Occipital lobe (tissue), 2 donors: ENCODE results near the gene C2orf92. TPM values are rescaled to one million over a fixed set of nuclear protein-coding genes. Genes with fewer than 3 reads are reported as not detected.
A peak's percentile ranks its signal among the peaks of the same experiment; 100 is the strongest.
"Not testable (repeated sequence)": the region's sequence is repeated elsewhere in the genome, so short reads cannot be mapped to it uniquely, and the experiment has no call there.

Experiments
- DNase-seq: peaks from one replicate; lab custom pipeline; 2025; lab: John Stamatoyannopoulos, UW
- total RNA-seq: library from RNA; depleted of rRNA; stranded (reverse); fragments of >200 nt; gene quantifications from one replicate; pipeline ENCODE4 v1.2.3, GENCODE V29; 2014

Gene C2orf92
- total RNA-seq: 3.6 TPM

DNA sequence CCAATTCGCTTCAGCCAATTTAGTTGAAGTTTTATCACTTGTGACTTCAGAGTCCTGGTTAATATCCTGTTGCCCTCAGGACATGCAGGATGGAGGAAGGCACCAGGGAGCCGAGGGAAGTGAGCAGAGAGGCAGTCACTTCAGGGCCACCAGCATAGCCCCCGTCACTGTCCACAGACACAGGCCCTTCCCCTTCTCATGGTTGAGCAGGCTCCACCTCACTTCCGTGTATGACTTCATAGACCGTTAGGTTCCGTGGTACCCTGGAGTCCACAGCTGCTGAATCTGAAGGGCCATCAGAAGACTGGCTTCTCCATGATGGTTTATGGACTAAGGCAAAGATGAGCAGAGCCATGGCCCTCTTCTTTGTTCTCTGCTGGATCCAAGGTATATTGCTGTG, at the start of gene C2orf92:
TSS of gene C2orf92 (plus strand) at position 266 of the 400 bp plus-strand sequence. CDS start at position 342, 76 bp downstream.
- DNase-seq: no peak

DNA sequence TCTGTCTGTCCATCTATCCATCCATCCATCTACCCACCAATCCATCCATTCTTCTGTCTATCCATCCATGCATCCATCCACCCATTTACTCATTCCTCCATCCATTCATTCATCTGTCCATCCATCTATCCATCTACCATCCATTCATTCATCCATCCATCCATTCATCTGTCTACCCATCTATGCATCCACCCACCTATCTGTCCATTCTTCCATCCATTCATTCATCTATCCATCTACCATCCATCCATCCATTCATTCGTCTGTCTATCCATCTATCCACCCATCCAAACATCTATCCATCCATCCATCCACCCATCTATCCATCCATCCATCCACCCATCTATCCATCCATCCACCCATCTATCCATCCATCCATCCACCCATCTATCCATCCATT, 49.0 kb upstream of the C2orf92 start:
- not testable (repeated sequence) for DNase-seq

DNA sequence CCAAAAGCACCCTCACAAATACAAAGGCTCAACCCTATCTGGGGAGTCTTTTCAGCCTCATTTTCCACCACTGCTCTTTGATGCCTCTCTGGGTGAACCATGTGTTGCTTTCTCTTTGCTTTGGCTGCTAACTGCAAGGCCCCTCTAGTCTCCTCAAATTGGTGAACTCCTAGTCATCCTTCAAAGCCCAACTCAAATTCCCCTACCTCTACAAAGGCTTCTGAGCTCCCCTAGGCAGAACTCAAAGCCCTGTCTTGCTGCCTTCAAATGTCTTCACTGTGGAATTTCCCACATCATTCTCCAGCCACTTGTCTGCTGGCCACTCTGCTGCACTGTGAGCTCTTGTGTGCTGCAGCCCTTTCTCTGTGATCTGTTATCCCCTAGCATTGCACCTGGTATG, 46.5 kb upstream of the C2orf92 start:
- DNase-seq: not testable (repeated sequence)

- DNase-seq: not testable (repeated sequence)
These were observed 44.0 kb upstream of the C2orf92 start for GRCh38 chr2:97625354-97626048.

DNA sequence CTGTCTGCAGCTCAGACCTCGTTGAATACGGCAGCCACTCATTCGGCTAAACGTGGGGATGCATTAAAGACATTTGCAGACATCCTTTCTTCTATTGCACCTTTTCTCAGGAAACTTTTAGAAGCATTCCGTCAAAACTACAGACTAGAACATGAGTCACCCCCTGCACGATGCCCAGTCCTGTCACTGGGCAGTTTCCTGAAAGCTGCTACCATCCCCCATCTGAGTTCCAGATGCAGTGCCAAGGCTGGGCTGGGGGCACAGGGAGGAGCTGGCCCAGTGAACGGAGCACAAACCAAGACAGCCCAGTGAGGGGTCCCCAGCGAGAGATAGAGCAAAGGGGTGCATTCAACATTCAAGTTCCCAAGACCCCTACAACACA, 43.5 kb upstream of the C2orf92 start:
- DNase-seq: not testable (repeated sequence)

DNA sequence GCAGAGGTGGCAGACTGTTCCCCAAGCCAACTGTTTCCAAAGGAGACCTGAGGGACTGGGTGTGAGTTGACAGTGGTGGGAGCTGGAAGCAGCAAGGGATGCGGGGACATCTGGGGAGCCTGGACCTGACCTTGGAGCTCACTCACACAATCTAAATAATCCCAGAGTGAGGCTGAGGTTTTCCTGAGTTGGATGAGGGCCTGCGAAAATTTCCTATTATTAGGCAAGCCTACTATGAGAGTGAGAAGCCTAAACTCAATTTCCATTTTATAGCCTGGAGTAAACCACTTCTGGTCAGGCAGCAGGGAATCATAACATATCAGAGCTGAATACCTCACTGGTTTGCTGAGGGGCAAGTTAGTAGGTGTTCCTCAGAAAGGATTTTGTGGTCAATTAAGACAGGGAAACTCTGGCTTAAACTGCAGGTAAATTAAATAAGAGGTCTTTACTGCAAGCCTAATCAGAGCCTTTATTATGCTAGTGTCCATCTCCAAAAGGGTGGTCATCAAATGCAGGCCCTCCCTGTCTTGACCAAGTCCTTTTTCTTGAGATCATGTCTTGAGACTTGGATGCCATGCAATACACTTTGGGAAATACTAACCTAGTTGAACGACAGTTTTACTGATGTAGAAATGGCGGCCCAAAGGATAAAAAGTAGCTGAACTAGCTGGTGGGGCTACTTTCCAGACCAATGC, 25.3 kb upstream of the C2orf92 start:
- DNase-seq: no peak

- DNase-seq: no peak
These were observed 24.3 kb upstream of the C2orf92 start for GRCh38 chr2:97645112-97645694.

GRCh38 chr2:97645695-97646629, 23.6 kb upstream of the C2orf92 start, which contains the start of gene COX5B:
COX5B (plus strand) TSS chr2:97646062; CDS start chr2:97646087, 25 bp downstream.
- DNase-seq: peak; percentile 98

DNA sequence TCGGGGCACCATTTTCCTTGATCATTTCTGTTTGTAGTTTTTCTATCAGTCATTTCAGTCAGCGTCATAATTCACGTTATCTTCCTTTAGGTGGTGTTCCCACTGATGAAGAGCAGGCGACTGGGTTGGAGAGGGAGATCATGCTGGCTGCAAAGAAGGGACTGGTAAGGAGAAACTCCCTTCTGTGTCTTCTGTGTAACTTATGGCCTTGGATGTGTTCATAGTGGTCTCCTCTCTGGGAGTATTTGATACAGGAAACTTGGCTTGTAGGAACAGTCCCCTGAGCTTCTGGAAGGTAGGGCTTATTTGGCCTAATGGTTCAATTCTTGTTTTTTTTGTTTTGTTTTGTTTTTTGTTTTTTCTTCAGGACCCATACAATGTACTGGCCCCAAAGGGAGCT, 22.5 kb upstream of the C2orf92 start:
- no peak for DNase-seq

DNA sequence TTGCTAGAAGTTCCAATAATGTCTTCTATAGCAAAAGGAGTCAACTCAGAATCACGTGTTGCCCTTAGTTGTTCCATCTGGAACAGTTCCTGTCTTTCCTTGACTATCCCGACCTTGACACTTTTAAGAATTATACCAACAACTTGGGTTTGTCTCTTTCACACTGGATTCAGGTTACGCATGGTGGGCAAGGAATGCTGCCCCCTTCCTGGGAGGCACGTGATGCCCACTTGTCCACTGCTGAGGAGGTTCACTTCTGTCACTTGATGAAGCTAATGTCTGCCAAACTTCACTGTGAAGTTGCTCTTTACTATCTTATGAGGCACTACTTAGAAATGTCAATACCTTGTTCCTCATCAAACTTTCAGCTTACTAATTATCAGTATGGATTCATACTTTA, 18.4 kb upstream of the C2orf92 start:
- DNase-seq: no peak

DNA sequence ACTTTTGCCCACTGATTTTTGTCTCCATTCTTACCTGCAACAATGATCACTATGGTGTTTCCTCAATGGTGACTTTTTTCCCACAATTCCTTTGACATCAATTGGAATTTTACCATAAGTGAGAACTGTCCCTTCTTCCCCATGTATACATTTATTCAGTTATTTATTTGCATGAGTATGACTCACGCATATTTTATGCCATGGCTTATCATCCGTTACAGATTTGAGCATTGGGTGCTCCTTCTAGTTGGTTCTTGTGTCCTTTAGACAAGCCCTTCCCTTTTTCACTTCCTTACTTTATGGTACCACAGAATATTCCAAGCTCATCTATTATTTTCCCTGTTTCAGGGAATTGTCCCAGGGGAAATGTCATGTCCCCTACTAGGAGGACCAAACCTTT, 16.0 kb upstream of the C2orf92 start:
- no peak for DNase-seq

- no peak for DNase-seq
These were observed 15.6 kb upstream of the C2orf92 start for GRCh38 chr2:97653874-97654273.

DNA sequence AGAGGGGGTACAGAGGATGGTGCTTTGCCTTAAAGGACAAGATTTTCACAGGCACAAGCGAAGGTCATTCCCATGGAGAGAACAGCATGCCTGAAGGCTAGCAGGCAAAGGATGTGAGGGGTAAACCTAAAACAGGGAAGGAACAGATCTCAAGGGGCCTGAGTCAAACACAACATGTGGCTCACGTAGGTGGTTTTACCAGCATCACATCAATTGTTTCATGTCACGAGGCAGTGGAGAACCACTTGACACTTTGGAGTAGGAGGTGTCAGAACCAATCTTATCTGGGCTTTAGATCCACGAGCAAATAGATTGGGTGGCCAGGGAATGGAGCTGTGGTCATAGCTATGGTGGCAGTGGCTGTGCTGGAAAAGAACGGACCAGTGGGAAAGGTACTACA, 15.2 kb upstream of the C2orf92 start:
- no peak for DNase-seq

- DNase-seq: no peak
These were observed 14.7 kb upstream of the C2orf92 start for GRCh38 chr2:97654791-97655190.

GRCh38 chr2:97656129-97656755, 13.3 kb upstream of the C2orf92 start:
- DNase-seq: no peak

- DNase-seq: no peak
These were observed 12.5 kb upstream of the C2orf92 start for GRCh38 chr2:97656905-97657587.

DNA sequence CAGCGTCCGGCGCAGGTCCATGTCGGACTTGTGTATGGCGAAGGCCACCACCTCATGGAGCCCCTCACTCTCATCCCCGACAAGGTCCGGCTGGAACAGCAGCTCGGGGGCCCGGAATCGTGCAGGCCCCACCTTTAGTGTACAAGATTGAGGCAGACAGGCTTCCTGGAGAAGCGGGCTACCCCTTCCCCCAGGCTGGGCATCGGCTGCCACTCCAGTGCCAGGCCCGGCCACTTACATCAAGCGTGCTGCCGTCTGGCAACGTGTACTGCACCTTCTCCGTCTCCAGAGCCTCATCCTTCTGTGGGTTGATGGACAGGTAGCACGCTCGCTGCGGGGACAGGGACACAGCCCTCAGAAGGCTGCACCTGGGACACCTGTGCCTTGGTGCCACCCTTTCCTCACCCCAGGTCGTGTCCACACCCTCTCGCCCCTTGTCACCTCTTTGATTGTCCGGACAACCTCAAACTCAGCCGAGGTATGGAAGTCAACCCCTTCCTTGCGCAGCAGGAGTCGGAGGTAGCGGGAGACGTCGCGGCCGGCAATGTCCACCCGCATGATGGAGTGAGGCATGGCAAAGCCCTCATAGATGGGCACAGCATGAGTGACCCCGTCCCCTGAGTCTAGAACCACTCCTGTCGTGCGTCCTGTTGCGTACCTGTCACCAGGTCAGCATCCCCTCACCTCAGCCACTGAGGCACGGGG, 11.4 kb upstream of the C2orf92 start:
- DNase-seq: no peak

DNA sequence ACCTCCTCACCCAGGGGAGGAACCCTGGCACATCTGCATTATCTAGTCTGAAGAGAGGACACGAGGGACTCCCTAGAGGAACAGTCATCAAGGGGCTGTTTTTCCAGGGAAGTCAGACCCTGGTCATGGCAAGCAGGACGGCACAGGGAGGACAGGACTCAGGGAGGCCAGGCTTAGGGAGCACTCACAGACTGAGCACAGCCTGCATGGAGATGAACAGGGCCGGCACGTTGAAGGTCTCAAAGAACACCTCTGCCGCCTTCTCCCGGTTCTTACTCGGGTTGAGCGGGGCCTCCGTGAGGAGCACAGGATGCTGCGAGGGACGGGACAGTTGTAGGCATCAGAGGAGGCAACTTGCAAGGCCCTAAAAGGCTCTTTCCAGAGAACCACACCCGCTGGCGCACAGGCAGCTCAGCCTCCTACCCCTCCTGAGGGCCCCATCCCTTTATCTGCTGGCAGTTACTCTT, 10.8 kb upstream of the C2orf92 start:
- no peak for DNase-seq

DNA sequence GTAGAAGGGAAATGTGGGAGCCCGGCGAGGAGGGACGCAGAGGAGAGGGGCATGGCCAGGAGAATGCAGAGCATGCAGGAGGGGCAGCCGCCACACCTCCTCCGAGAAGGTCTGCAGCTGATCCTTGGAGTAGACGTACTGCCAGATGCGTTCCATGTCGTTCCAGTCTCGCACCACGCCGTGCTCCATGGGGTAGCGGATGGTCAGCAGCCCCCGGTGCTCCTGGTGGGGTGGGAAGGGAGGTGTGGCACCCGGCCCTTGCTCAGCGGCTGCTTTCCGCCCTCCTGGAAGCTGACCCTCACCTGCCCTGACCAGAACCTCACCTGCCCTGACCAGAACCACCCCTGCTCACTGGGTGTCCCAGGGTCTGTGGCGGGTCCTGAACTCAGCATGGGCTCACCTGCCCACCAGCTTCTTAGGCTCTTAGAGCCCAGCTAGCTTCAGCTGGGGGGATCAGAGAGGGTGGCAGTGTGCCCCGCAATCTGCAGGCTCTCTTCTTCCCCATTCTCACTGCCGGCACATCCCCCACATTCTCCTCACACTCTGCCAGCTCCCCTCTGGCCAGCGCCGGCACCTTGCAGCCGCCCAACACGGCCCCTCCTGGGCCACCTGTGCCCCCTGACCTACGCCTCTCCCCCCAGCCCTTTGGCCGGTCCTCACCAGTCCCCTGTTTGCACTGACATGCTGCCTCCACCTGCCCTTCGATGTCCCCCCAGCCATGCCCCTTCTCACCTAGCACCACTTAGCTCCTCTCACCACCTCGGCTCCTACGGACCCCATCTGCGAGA, 10.1 kb upstream of the C2orf92 start:
- no peak for DNase-seq
